Neutrophil (primary cell): ENCODE data around the gene MT1B.

ENCODE experiments used
- H3K27ac ChIP-seq: fragments of 200-600 bp; sonication (generic); 2 replicates; pipeline ENCODE4 v1.5.1; 2016; ENCODE audit warnings: mild to moderate bottlenecking, moderate library complexity
- H3K27me3 ChIP-seq: fragments of 200-600 bp; sonication (generic); 2 replicates; pipeline ENCODE4 v1.6.0; 2016; ENCODE audit warnings: mild to moderate bottlenecking
- H3K36me3 ChIP-seq: fragments of 200-600 bp; sonication (generic); 2 replicates; pipeline ENCODE4 v1.5.1; 2017
- H3K4me1 ChIP-seq, 2 experiments: fragments of 200-600 bp in 1 of 2; sonication (generic) in 1 of 2; 1 replicate in 1 of 2; 2 replicates in 1 of 2; pipeline versions ENCODE4 v1.5.1 to v1.6.1; 2013 to 2016; ENCODE audit warnings: low read depth in 1 of 2, low read length in 1 of 2, mild to moderate bottlenecking in 1 of 2, moderate library complexity in 1 of 2; ENCODE audit not compliant: control insufficient read depth in 1 of 2, insufficient read depth in 1 of 2
- H3K4me3 ChIP-seq, 2 experiments: fragments of 200-600 bp in 1 of 2; sonication (generic) in 1 of 2; 1 replicate in 1 of 2; 2 replicates in 1 of 2; pipeline ENCODE4 v1.5.1; 2013 to 2016; ENCODE audit warnings: low read depth in 1 of 2, low read length in 1 of 2, mild to moderate bottlenecking in 1 of 2, moderate library complexity in 1 of 2
- H3K9me3 ChIP-seq: fragments of 200-600 bp; sonication (generic); 2 replicates; pipeline ENCODE4 v1.5.1; 2016
- CTCF ChIP-seq: fragments of 200-600 bp; sonication (generic); IDR thresholded peaks from 2 replicates; pipeline ENCODE4 v1.5.1; 2016; ENCODE audit warnings: antibody characterized with exemption

The MT1B gene

DNA sequence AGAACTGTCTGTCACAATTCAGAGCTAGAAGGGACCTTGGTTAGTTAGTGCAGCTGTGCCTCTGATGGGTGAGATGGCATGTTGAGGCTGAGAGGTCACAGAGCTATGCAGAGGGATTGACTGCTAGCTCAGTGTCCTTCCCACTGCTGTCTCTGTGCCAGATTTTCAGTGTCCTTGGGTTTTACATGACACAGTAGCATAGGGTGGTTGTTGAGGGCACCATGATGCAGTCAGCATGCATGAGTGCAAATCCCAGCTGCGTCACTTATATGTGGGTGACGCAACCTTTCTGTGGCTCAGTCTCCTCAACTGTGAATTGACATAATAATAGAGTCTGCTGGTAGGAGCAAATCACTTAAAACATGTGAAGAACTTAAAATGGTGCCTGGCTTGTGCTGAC lies 10.5 kb upstream of the MT1B start:
- H3K27ac ChIP-seq = no peak overlapping the region
- H3K4me3 ChIP-seq = no peak overlapping the region
- no peaks in the 10 kb centered on the region for H3K9me3 ChIP-seq
- peaks cover 100% of the 10 kb centered on the region for H3K27me3 ChIP-seq
- H3K4me1 ChIP-seq = no peaks in the 10 kb centered on the region
- TF ChIP-seq CTCF = no peak
- no peaks in the 10 kb centered on the region for H3K36me3 ChIP-seq

GRCh38 chr16:56643080-56643778 lies 8.5 kb upstream of the MT1B start:
- no peak overlapping the region for H3K27ac ChIP-seq
- no peaks in the 10 kb centered on the region for H3K9me3 ChIP-seq
- no peak overlapping the region for H3K4me3 ChIP-seq
- H3K27me3 ChIP-seq = peaks cover 100% of the 10 kb centered on the region
- no peaks in the 10 kb centered on the region for H3K4me1 ChIP-seq
- H3K36me3 ChIP-seq = no peaks in the 10 kb centered on the region
- no peak for TF ChIP-seq CTCF

DNA sequence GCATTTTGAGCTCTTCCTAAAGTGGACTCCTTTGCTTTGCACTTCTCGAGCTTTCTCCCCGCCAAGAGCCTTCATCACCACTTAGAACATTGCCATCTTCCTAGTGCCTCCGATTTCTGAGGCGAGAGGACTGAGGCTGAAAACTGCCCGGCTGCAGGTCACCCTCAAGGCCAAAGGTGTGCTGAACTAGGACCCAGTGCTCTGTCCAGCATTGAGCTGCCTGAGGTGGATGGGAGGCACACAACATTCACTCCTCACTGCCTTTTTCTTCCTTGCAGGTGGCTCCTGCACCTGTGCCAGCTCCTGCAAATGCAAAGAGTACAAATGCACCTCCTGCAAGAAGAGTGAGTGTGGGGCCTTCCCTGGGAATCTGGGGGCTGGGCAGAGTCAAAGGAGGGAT lies 7.9 kb upstream of the MT1B start:
- TF ChIP-seq CTCF = no peak
- Histone ChIP-seq H3K4me3 (no peak overlapping the region), H3K36me3 (no peaks in the 10 kb centered on the region), H3K4me1 (no peaks in the 10 kb centered on the region), H3K27ac (no peak overlapping the region), H3K27me3 (peaks cover 100% of the 10 kb centered on the region), H3K9me3 (no peaks in the 10 kb centered on the region)

- Histone ChIP-seq H3K27ac (no peak overlapping the region), H3K4me1 (no peaks in the 10 kb centered on the region), H3K36me3 (no peaks in the 10 kb centered on the region), H3K4me3 (no peak overlapping the region), H3K9me3 (no peaks in the 10 kb centered on the region), H3K27me3 (peaks cover 100% of the 10 kb centered on the region)
- no peak for TF ChIP-seq CTCF
Observed at GRCh38 chr16:56645311-56645710, 6.4 kb upstream of the MT1B start.

- TF ChIP-seq CTCF = no peak
Observed at GRCh38 chr16:56645838-56646237, 5.8 kb upstream of the MT1B start.

More at GRCh38 chr16:56645838-56646237, 5.8 kb upstream of the MT1B start:
- Histone ChIP-seq H3K27ac (no peak overlapping the region), H3K27me3 (peaks cover 100% of the 10 kb centered on the region), H3K4me3 (no peak overlapping the region), H3K36me3 (no peaks in the 10 kb centered on the region), H3K9me3 (no peaks in the 10 kb centered on the region), H3K4me1 (no peaks in the 10 kb centered on the region)
